ENCODE measurements around the gene FOXP1. TPM values are rescaled to one million over a fixed set of nuclear protein-coding genes. Genes with fewer than 3 reads are reported as not detected.

Gene FOXP1
- total and polyA plus RNA-seq, 2 of the 8 experiments (the other 6 are each of a cell fraction or from before 2014, with no cell fraction given), result 13.9 to 25.4 TPM

DNA sequence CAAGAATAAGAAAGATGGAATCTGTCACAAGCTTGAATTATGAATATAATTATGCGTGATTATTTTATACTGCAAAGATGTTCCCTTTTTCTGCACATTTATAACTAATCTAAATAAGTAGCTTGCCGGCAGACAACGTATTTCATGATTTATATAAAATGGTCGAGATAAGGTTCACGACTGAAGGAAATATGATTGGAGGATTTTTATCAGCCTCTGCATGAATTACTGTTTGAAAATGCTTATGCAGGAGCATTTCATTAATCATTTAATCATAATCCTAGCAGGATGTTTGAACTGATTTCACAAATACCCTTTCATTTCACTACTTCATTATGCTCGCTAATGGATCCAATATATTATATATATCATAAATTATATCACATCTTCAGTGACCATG, 580.0 kb downstream of the FOXP1 start:
- Histone ChIP-seq H3K79me1 (ENCODE audit: low read depth, low read length) (no peaks in the 10 kb centered on the region), H4K91ac (replicated peaks; ENCODE audit: insufficient read length, low read length) (no peak overlapping the region), H3K4ac (replicated peaks; ENCODE audit: insufficient read length, low read depth, low read length) (no peak overlapping the region), H2BK20ac (ENCODE audit: low read length) (no peak overlapping the region), H3K14ac (ENCODE audit: insufficient read length) (no peak overlapping the region), H3K4me2 (ENCODE audit: insufficient read depth in 1 of 2, low read depth in 2 of 2, low read length in 2 of 2) (no peak overlapping the region), H3K79me2 (ENCODE audit: control insufficient read depth in 1 of 2, insufficient read depth in 2 of 2, low read length in 2 of 2) (no peaks in the 10 kb centered on the region), H3K27ac (ENCODE audit: low read depth, low read length) (no peak overlapping the region), H2BK5ac (ENCODE audit: low read depth, low read length) (no peak overlapping the region), H4K20me1 (replicated peaks in 1 of 2; ENCODE audit: control insufficient read depth in 1 of 2, insufficient read depth in 2 of 2, low read length in 2 of 2) (no peaks in the 10 kb centered on the region), H3K23me2 (ENCODE audit: low read depth, low read length) (no peaks in the 10 kb centered on the region), H2AFZ (ENCODE audit: low read length) (no peak overlapping the region), H2AK5ac (ENCODE audit: low read depth, low read length) (no peak overlapping the region), H3K18ac (ENCODE audit: extremely low read depth, low read length) (no peak overlapping the region), H3K9ac (replicated peaks in 1 of 4; ENCODE audit: extremely low read depth in 1 of 4, low read depth in 3 of 4, low read length in 3 of 4) (no peak overlapping the region), H3K36me3 (ENCODE audit: control insufficient read depth in 2 of 4, insufficient read depth in 4 of 4, low read length in 3 of 4) (no peaks in the 10 kb centered on the region), H3K23ac (ENCODE audit: insufficient read length) (no peak overlapping the region), H2BK12ac (ENCODE audit: low read depth, low read length) (no peak overlapping the region), H4K8ac (ENCODE audit: extremely low read depth, insufficient read depth, low read length) (no peak overlapping the region), H2BK120ac (replicated peaks; ENCODE audit: low read depth, low read length) (no peak overlapping the region), H3K56ac (replicated peaks; ENCODE audit: insufficient read length, low read depth, low read length) (no peak overlapping the region), H4K5ac (ENCODE audit: insufficient read length, low read depth, low read length) (no peak overlapping the region), H3K4me1 (replicated peaks in 1 of 4; ENCODE audit: control insufficient read depth in 3 of 4, insufficient read depth in 4 of 4, low read length in 3 of 4) (peaks cover 2 to 9% (median 7%) of the 10 kb centered on the region in 4 experiments; a peak in 5 of 7 replicates), H3K4me3 (ENCODE audit: extremely low read depth in 1 of 4, insufficient read depth in 2 of 4, low read depth in 3 of 4, low read length in 4 of 4) (no peak overlapping the region), H3K9me3 (ENCODE audit: insufficient read depth in 2 of 2, low read depth in 1 of 2, low read length in 1 of 2) (no peaks in the 10 kb centered on the region), H3K27me3 (replicated peaks in 1 of 4; ENCODE audit: control insufficient read depth in 3 of 4, extremely low read depth in 1 of 4, insufficient read depth in 3 of 4, low read length in 3 of 4) (peaks cover under 1 to 4% (median 4%) of the 10 kb centered on the region in 4 experiments; a peak in 5 of 7 replicates), H2BK15ac (ENCODE audit: low read length) (no peak overlapping the region)
- WGBS, 2 experiments (ENCODE audit: extremely low coverage in 1 of 2, insufficient coverage in 1 of 2, insufficient read length in 1 of 2, insufficient replicate concordance in 2 of 2, low coverage in 1 of 2, low lambda C conversion rate in 2 of 2, missing lambda C conversion rate in 1 of 2), result 94% methylated on average over 6 of the region's 6 CpGs; no CpG with 5 or more reads in 1 of the 2 experiments
- TF ChIP-seq TEAD4 (IDR thresholded peaks at IDR 0.05; ENCODE audit: low read depth, low read length), result no peak
- TF ChIP-seq RFX5 (IDR thresholded peaks at IDR 0.05; ENCODE audit: borderline replicate concordance, low read depth, low read length), result no peak
- no peak for TF ChIP-seq SIRT6 (IDR thresholded peaks at IDR 0.05; ENCODE audit: low read length)
- TF ChIP-seq GTF2F1 (IDR thresholded peaks at IDR 0.05; ENCODE audit: borderline replicate concordance, low read depth, low read length), result no peak
- no peak for TF ChIP-seq POLR2A (IDR thresholded peaks at IDR 0.05; ENCODE audit: control extremely low read depth in 1 of 2, low read depth in 2 of 2, low read length in 2 of 2)
- no peak for DNase-seq (ENCODE audit: low read depth in 1 of 2, low spot score in 2 of 2)
- ChIA-PET CTCF (ENCODE audit: partially characterized antibody) (interaction anchor here (1.7 kb wide), 1 partner anchor 10 kb away, joined by 6 read pairs; no protein-coding TSS in a partner anchor), POLR2A (ENCODE audit: partially characterized antibody) (no interaction called here)
- no peak for FAIRE-seq

Measured in H1 (cell line).